ENCODE data around the gene SCIMP. TPM values are rescaled to one million over a fixed set of nuclear protein-coding genes. Genes with fewer than 3 reads are reported as not detected.
"Not testable (repeated sequence)": the region's sequence is repeated elsewhere in the genome, so short reads cannot be mapped to it uniquely, and the experiment has no call there.

The SCIMP gene
- total and polyA plus RNA-seq, 2 of the 13 experiments (the other 11 are each of a cell fraction or from before 2014, with no cell fraction given) = not detected

GRCh38 chr17:5225668-5226457 lies 8.8 kb downstream of the SCIMP start (continued):
- TF ChIP-seq ZNF563 (CRISPR knock-in tag; IDR thresholded peaks at IDR 0.05) (no peak), THAP11 (CRISPR knock-in tag; IDR thresholded peaks at IDR 0.05) (no peak), ZSCAN9 (CRISPR knock-in tag; IDR thresholded peaks at IDR 0.05; ENCODE audit: borderline replicate concordance) (no peak)

GRCh38 chr17:5221912-5222311 lies 12.7 kb downstream of the SCIMP start:
- H3K4me2 ChIP-seq (ENCODE audit: low read depth, low read length); ATAC-seq; intact Hi-C loops (cut with micrococcal nuclease; ENCODE audit: unreplicated experiment); in situ Hi-C loops (cut with HindIII; ENCODE audit: extremely low pct_ligation_motif_present, low pct_unique_long_range_greater_than_20kb); DNase-seq (ENCODE audit: low spot score); CTCF ChIA-PET (ENCODE audit: low intra/inter-chr PET ratio, low total read pairs); H3K36me3 ChIP-seq (replicated peaks in 1 of 2; ENCODE audit: control insufficient read depth in 1 of 2, insufficient read depth in 2 of 2, low read length in 2 of 2); POLR2A ChIA-PET; H2AFZ ChIP-seq (ENCODE audit: low read length); H3K4me3 ChIP-seq (replicated peaks in 1 of 3; ENCODE audit: insufficient read depth in 1 of 3, low read depth in 2 of 3, low read length in 3 of 3); H3K9me3 ChIP-seq (ENCODE audit: low read length); H3K9ac ChIP-seq (ENCODE audit: insufficient read depth, low read depth, low read length); H3K79me2 ChIP-seq (ENCODE audit: insufficient read depth, low read length); FAIRE-seq; H3K27ac ChIP-seq (ENCODE audit: extremely low read length, insufficient read depth, low read length); BruUV-seq (replicated peaks); H3K27me3 ChIP-seq (ENCODE audit: control insufficient read depth in 1 of 2, insufficient read depth in 2 of 2, low read length in 2 of 2); H4K20me1 ChIP-seq (ENCODE audit: insufficient read depth, low read length): not testable (repeated sequence)
- 81% methylated on average over 12 of the region's 12 CpGs for WGBS (ENCODE audit: low lambda C conversion rate)
- peaks cover 12% of the 10 kb centered on the region for H3K4me1 ChIP-seq (ENCODE audit: insufficient read depth, low read length)

GRCh38 chr17:5220074-5220473 lies 14.6 kb downstream of the SCIMP start:
- no TSS peak for BruUV-seq (replicated peaks)
- Histone ChIP-seq H3K9me3 (ENCODE audit: low read length) (no peaks in the 10 kb centered on the region), H3K4me2 (ENCODE audit: low read depth, low read length) (no peak overlapping the region), H3K4me1 (ENCODE audit: insufficient read depth, low read length) (peaks cover 12% of the 10 kb centered on the region), H2AFZ (ENCODE audit: low read length) (no peak overlapping the region), H3K36me3 (replicated peaks in 1 of 2; ENCODE audit: control insufficient read depth in 1 of 2, insufficient read depth in 2 of 2, low read length in 2 of 2) (no peaks in the 10 kb centered on the region), H3K9ac (ENCODE audit: insufficient read depth, low read depth, low read length) (no peak overlapping the region), H3K27me3 (ENCODE audit: control insufficient read depth in 1 of 2, insufficient read depth in 2 of 2, low read length in 2 of 2) (peaks cover 0 to 2% of the 10 kb centered on the region in 2 experiments; a peak in 2 of 5 replicates), H4K20me1 (ENCODE audit: insufficient read depth, low read length) (no peaks in the 10 kb centered on the region), H3K27ac (ENCODE audit: extremely low read length, insufficient read depth, low read length) (no peak overlapping the region), H3K79me2 (ENCODE audit: insufficient read depth, low read length) (no peaks in the 10 kb centered on the region), H3K4me3 (replicated peaks in 1 of 3; ENCODE audit: insufficient read depth in 1 of 3, low read depth in 2 of 3, low read length in 3 of 3) (no peak overlapping the region)
- TF ChIP-seq ZNF788 (CRISPR knock-in tag; IDR thresholded peaks at IDR 0.05; ENCODE audit: borderline replicate concordance) (no peak), RFXANK (CRISPR knock-in tag; IDR thresholded peaks at IDR 0.05) (no peak), EP300 (IDR thresholded peaks at IDR 0.05; ENCODE audit: low read depth in 2 of 2, low read length in 2 of 2) (no peak), EP300 (CRISPR knock-in tag; IDR thresholded peaks at IDR 0.05; ENCODE audit: borderline replicate concordance) (no peak), ZNF503 (CRISPR knock-in tag; IDR thresholded peaks at IDR 0.05) (no peak), TIGD3 (CRISPR knock-in tag; IDR thresholded peaks at IDR 0.05; ENCODE audit: borderline replicate concordance) (no peak), MIXL1 (CRISPR knock-in tag; IDR thresholded peaks at IDR 0.05) (no peak), NPAS2 (CRISPR knock-in tag; IDR thresholded peaks at IDR 0.05; ENCODE audit: borderline replicate concordance) (no peak), GRHL1 (CRISPR knock-in tag; conservative IDR thresholded peaks at IDR 0.05) (no peak)
- ATAC-seq (no peak), DNase-seq (ENCODE audit: low spot score) (no peak), FAIRE-seq (no peak)
- in situ Hi-C loops (cut with HindIII; ENCODE audit: extremely low pct_ligation_motif_present, low pct_unique_long_range_greater_than_20kb) (no loop called here), intact Hi-C loops (cut with micrococcal nuclease; ENCODE audit: unreplicated experiment) (no loop called here)
- POLR2A ChIA-PET = no interaction called here
- WGBS (ENCODE audit: low lambda C conversion rate) = 94% methylated on average over 5 of the region's 5 CpGs
- CTCF ChIA-PET (ENCODE audit: low intra/inter-chr PET ratio, low total read pairs) = no interaction called here
